Osteoblast (primary cell): ENCODE measurements around the gene IGF1R. TPM values are rescaled to one million over a fixed set of nuclear protein-coding genes. Genes with fewer than 3 reads are reported as not detected.

Experiments used
- DNase-seq: peaks from one replicate; pipeline ENCODE4 v3.0.0; 2011; ENCODE audit warnings: low spot score, mixed read lengths; ENCODE audit not compliant: insufficient read length; ENCODE audit errors: missing footprints
- H2AFZ ChIP-seq: 2 replicates; pipeline ENCODE4 v1.6.0; 2011; ENCODE audit warnings: mild to moderate bottlenecking, low read length
- H3K27ac ChIP-seq: 2 replicates; pipeline ENCODE4 v1.5.1; 2011; ENCODE audit warnings: mild to moderate bottlenecking, low read depth, low read length, moderate library complexity
- H3K27me3 ChIP-seq: 2 replicates; pipeline ENCODE4 v1.6.0; 2012; ENCODE audit warnings: mild to moderate bottlenecking, control low read depth, inconsistent platforms, low read length, moderate library complexity; ENCODE audit not compliant: insufficient read depth
- H3K36me3 ChIP-seq: 2 replicates; pipeline ENCODE4 v1.5.1; 2011; ENCODE audit warnings: mild to moderate bottlenecking, low read length, control low read depth, moderate library complexity; ENCODE audit not compliant: insufficient read depth
- H3K4me1 ChIP-seq: 2 replicates; pipeline ENCODE4 v1.5.1; 2011; ENCODE audit warnings: mild to moderate bottlenecking, low read length, control low read depth, moderate library complexity; ENCODE audit not compliant: insufficient read depth
- H3K4me2 ChIP-seq: 2 replicates; pipeline ENCODE4 v1.6.0; 2011; ENCODE audit warnings: mild to moderate bottlenecking, low read length; ENCODE audit not compliant: insufficient read depth
- H3K4me3 ChIP-seq: fragments of 200-600 bp; sonication (generic); 3 replicates; pipeline ENCODE4 v1.5.1; 2012; ENCODE audit warnings: mild to moderate bottlenecking, low read length, inconsistent platforms; ENCODE audit not compliant: insufficient read depth
- H3K79me2 ChIP-seq: 2 replicates; pipeline ENCODE4 v1.6.0; 2012; ENCODE audit warnings: mild to moderate bottlenecking, low read length, control low read depth, inconsistent platforms; ENCODE audit not compliant: insufficient read depth
- H3K9me3 ChIP-seq: 2 replicates; pipeline ENCODE4 v1.5.1; 2011; ENCODE audit warnings: low read depth, low read length, control low read depth
- H4K20me1 ChIP-seq: 2 replicates; pipeline ENCODE4 v1.6.0; 2012; ENCODE audit warnings: mild to moderate bottlenecking, low read length, control low read depth; ENCODE audit not compliant: insufficient read depth
- CTCF ChIP-seq: IDR thresholded peaks from 2 replicates; pipeline ENCODE4 v1.5.1; 2011; ENCODE audit warnings: mild to moderate bottlenecking, low read depth, low read length, moderate library complexity; ENCODE audit errors: extremely low read depth
- total RNA-seq: library from RNA; depleted of rRNA; stranded (reverse); fragments of >200 nt; gene quantifications from 2 replicates; pipeline ENCODE4 v1.2.3, GENCODE V29; 2012

The IGF1R gene
- total RNA-seq, 1 donor = 18.8 TPM

- H2AFZ ChIP-seq = peak overlapping the region; percentile 83
- H3K36me3 ChIP-seq = no peaks in the 10 kb centered on the region
- peak overlapping the region; percentile 77 for H3K27ac ChIP-seq
- H3K4me1 ChIP-seq = peaks cover 33% of the 10 kb centered on the region
- H3K4me2 ChIP-seq = peak overlapping the region; percentile 68
- H3K4me3 ChIP-seq = peak overlapping the region; percentile 32
- peaks cover 3% of the 10 kb centered on the region for H4K20me1 ChIP-seq
- TF ChIP-seq CTCF = no peak
- no peak for DNase-seq
- H3K79me2 ChIP-seq = peaks cover 84% of the 10 kb centered on the region
- no peaks in the 10 kb centered on the region for H3K9me3 ChIP-seq
- no peaks in the 10 kb centered on the region for H3K27me3 ChIP-seq
Observed at GRCh38 chr15:98671060-98672008, 23.0 kb downstream of the IGF1R start.

DNA sequence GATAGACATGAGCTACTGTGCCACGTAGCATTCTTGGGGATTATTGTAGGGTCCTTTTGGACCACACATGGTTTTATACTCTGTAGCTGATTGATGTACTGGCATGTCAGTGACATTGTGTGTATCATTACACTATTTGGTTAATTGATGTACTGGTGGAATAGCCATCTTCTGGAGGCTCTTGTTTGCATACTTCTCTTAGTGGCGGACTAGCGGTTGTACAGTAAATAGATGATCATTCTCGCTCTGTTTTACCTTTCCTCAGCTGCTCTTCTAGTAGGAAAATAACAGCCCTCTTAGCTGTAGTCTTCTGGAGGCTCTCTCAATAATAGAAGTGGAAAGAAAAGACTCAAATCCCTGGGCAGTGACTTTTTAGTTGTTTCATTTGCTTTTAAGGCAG, 24.8 kb downstream of the IGF1R start:
- Histone ChIP-seq H3K27ac (no peak overlapping the region), H2AFZ (no peak overlapping the region), H3K27me3 (no peaks in the 10 kb centered on the region), H3K9me3 (no peaks in the 10 kb centered on the region), H3K4me1 (peaks cover 33% of the 10 kb centered on the region), H3K79me2 (peaks cover 83% of the 10 kb centered on the region), H3K36me3 (no peaks in the 10 kb centered on the region), H3K4me2 (no peak overlapping the region), H4K20me1 (peaks cover 5% of the 10 kb centered on the region), H3K4me3 (no peak overlapping the region)
- no peak for DNase-seq
- TF ChIP-seq CTCF = no peak

DNA sequence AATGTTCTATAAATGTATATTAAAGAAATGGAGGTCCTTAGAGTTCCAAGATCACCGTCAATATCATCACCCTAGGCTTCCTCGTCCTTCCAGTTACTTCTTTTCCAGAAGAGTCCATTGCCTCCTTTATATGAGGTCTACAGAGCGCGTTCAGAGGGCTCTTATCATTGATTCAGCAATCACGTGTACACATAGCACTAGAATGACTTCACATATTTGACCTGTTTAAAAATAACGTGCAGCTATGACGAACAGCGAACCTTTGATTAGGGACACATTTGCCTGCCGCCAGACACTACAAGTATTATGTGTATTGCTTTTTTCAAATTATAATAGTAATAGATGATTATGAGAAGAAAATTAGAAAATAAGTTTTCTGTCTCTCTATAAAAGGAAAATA, 26.0 kb downstream of the IGF1R start:
- Histone ChIP-seq H3K9me3 (no peaks in the 10 kb centered on the region), H3K4me2 (no peak overlapping the region), H3K27me3 (no peaks in the 10 kb centered on the region), H2AFZ (no peak overlapping the region), H3K36me3 (no peaks in the 10 kb centered on the region), H3K4me1 (peaks cover 23% of the 10 kb centered on the region), H3K27ac (no peak overlapping the region), H3K4me3 (no peak overlapping the region), H3K79me2 (peaks cover 83% of the 10 kb centered on the region), H4K20me1 (peaks cover 8% of the 10 kb centered on the region)
- no peak for DNase-seq
- no peak for TF ChIP-seq CTCF

DNA sequence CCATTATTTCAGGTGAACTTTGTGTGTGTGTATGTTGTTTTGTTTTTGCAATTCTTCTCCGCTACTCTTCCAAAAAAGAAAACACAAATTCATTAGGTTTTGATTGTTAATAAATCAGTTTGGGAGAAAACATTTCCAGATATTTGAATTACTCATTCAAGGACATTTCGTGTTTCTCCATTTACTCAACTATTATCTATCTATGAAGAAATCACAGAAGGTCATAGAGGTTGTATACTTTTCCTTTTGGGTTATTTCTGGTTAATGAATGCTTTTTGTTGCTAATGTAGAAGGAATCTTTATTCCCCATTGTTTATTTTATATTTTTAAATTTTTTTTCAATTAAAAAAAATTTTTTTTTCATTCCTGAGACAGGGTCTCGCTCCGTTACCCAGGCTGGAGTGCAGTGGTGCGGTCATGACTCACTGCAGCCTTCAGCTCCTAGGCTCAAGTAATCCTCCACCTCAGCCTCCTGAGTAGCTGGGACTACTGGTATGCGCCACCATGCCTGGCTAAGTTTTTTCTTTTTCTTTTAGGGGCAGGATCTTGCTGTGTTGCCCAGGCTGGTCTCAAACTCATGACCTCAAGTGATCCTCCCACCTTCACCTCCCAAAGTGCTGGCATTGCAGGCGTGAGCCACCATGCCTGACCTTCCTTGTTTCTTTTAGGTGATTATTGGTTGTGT, 28.4 kb downstream of the IGF1R start:
- TF ChIP-seq CTCF = no peak
- H4K20me1 ChIP-seq = peaks cover 16% of the 10 kb centered on the region
- no peak overlapping the region for H3K4me3 ChIP-seq

More for the DNA sequence above, 28.4 kb downstream of the IGF1R start:
- no peak overlapping the region for H2AFZ ChIP-seq
- no peak overlapping the region for H3K4me2 ChIP-seq
- H3K27me3 ChIP-seq = no peaks in the 10 kb centered on the region
- peaks cover 80% of the 10 kb centered on the region for H3K79me2 ChIP-seq
- no peak overlapping the region for H3K27ac ChIP-seq
- H3K36me3 ChIP-seq = no peaks in the 10 kb centered on the region
- H3K9me3 ChIP-seq = no peaks in the 10 kb centered on the region
- no peak for DNase-seq
- H3K4me1 ChIP-seq = peaks cover 5% of the 10 kb centered on the region
